ENCODE results near the gene PAMR1. TPM values are rescaled to one million over a fixed set of nuclear protein-coding genes. Genes with fewer than 3 reads are reported as not detected.

The PAMR1 gene
- total and polyA plus RNA-seq, 2 of the 8 experiments (the other 6 are each of a cell fraction or from before 2014, with no cell fraction given): 3.0 to 6.9 TPM

DNA sequence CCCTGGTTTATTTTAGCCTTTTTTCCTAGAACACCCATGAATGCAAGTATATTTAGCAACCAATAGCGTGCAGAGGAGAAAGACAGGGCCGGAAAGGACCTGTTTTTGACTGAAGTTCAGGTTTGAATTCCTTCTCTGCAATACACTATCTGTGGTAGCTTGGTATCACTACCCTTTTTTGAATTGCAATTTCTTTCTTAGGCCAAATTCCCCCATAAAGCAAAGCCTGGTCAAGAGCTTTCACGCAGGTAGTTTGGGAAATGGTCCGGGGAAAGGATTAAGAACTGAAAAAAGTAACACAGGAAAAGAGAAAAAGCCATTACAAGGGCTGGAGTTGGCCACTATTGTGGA lies 38.8 kb upstream of the PAMR1 start:
- DNase-seq (ENCODE audit: low read depth in 1 of 2, low spot score in 2 of 2) (no peak), FAIRE-seq (no peak)
- no peaks in the 10 kb centered on the region for H4K20me1 ChIP-seq (replicated peaks in 1 of 2; ENCODE audit: control insufficient read depth in 1 of 2, insufficient read depth in 2 of 2, low read length in 2 of 2)
- H3K79me2 ChIP-seq (ENCODE audit: control insufficient read depth in 1 of 2, insufficient read depth in 2 of 2, low read length in 2 of 2): no peaks in the 10 kb centered on the region
- no peak overlapping the region for H3K4ac ChIP-seq (replicated peaks; ENCODE audit: insufficient read length, low read depth, low read length)
- no peak overlapping the region for H2AFZ ChIP-seq (ENCODE audit: low read length)
- no peak overlapping the region for H3K56ac ChIP-seq (replicated peaks; ENCODE audit: insufficient read length, low read depth, low read length)
- no peak overlapping the region for H3K23ac ChIP-seq (ENCODE audit: insufficient read length)
- no peak overlapping the region for H3K14ac ChIP-seq (ENCODE audit: insufficient read length)
- CTCF ChIA-PET (ENCODE audit: partially characterized antibody): interaction anchor here (0.9 to 2.5 kb wide), 2 partner anchors 17 to 258 kb away, joined by 4 to 8 read pairs; no protein-coding TSS in a partner anchor
- no peak overlapping the region for H2BK12ac ChIP-seq (ENCODE audit: low read depth, low read length)
- H2BK5ac ChIP-seq (ENCODE audit: low read depth, low read length): no peak overlapping the region
- H3K4me3 ChIP-seq (ENCODE audit: extremely low read depth in 1 of 4, insufficient read depth in 2 of 4, low read depth in 3 of 4, low read length in 4 of 4): no peak overlapping the region
- no peak overlapping the region for H3K4me2 ChIP-seq (ENCODE audit: insufficient read depth in 1 of 2, low read depth in 2 of 2, low read length in 2 of 2)
- no peak overlapping the region for H3K27ac ChIP-seq (ENCODE audit: low read depth, low read length)
- no peaks in the 10 kb centered on the region for H3K79me1 ChIP-seq (ENCODE audit: low read depth, low read length)
- no peaks in the 10 kb centered on the region for H3K23me2 ChIP-seq (ENCODE audit: low read depth, low read length)
- H4K91ac ChIP-seq (replicated peaks; ENCODE audit: insufficient read length, low read length): no peak overlapping the region
- H3K9ac ChIP-seq (replicated peaks in 1 of 4; ENCODE audit: extremely low read depth in 1 of 4, low read depth in 3 of 4, low read length in 3 of 4): no peak overlapping the region
- POLR2A ChIA-PET (ENCODE audit: partially characterized antibody): no interaction called here
- H4K5ac ChIP-seq (ENCODE audit: insufficient read length, low read depth, low read length): no peak overlapping the region
- H3K36me3 ChIP-seq (ENCODE audit: control insufficient read depth in 2 of 4, insufficient read depth in 4 of 4, low read length in 3 of 4): no peaks in the 10 kb centered on the region
- H2AK5ac ChIP-seq (ENCODE audit: low read depth, low read length): no peak overlapping the region
- no peak overlapping the region for H3K18ac ChIP-seq (ENCODE audit: extremely low read depth, low read length)
- WGBS, 2 experiments (ENCODE audit: extremely low coverage in 1 of 2, insufficient coverage in 1 of 2, insufficient read length in 1 of 2, insufficient replicate concordance in 2 of 2, low coverage in 1 of 2, low lambda C conversion rate in 2 of 2, missing lambda C conversion rate in 1 of 2): 79% methylated on average over 4 of the region's 4 CpGs; no CpG with 5 or more reads in 1 of the 2 experiments
- no peaks in the 10 kb centered on the region for H3K9me3 ChIP-seq (ENCODE audit: insufficient read depth in 2 of 2, low read depth in 1 of 2, low read length in 1 of 2)
- H3K27me3 ChIP-seq (replicated peaks in 1 of 4; ENCODE audit: control insufficient read depth in 3 of 4, extremely low read depth in 1 of 4, insufficient read depth in 3 of 4, low read length in 3 of 4): no peaks in the 10 kb centered on the region
- no peak overlapping the region for H2BK20ac ChIP-seq (ENCODE audit: low read length)
- peaks cover 0 to 2% (median 0%) of the 10 kb centered on the region in 4 experiments; a peak in 2 of 7 replicates for H3K4me1 ChIP-seq (replicated peaks in 1 of 4; ENCODE audit: control insufficient read depth in 3 of 4, insufficient read depth in 4 of 4, low read length in 3 of 4)
- H4K8ac ChIP-seq (ENCODE audit: extremely low read depth, insufficient read depth, low read length): no peak overlapping the region
- no peak overlapping the region for H2BK120ac ChIP-seq (replicated peaks; ENCODE audit: low read depth, low read length)
- H2BK15ac ChIP-seq (ENCODE audit: low read length): no peak overlapping the region
- no peak for TF ChIP-seq POLR2A (IDR thresholded peaks at IDR 0.05; ENCODE audit: control extremely low read depth in 1 of 2, low read depth in 2 of 2, low read length in 2 of 2)

Data from H1 (cell line).